K562 (cell line): ENCODE data around the gene AHCYL2. TPM values are rescaled to one million over a fixed set of nuclear protein-coding genes. Genes with fewer than 3 reads are reported as not detected.
A peak's percentile ranks its signal among the peaks of the same experiment; 100 is the strongest.

Experiments used
- ATAC-seq: fragments of 200-7000 bp; cut with Tn5 transposase; 3 replicates; pipeline ENCODE4 v1.9.1; 2020; ENCODE audit warnings: moderate library complexity
- BruUV-seq: library from RNA; stranded (reverse); fragments of 400-500 nt; replicated peaks from 2 replicates; lab custom pipeline; 2021; lab: Mats Ljungman, UMichigan
- CTCF ChIA-PET: fragments of 300-600 bp; formaldehyde crosslinking; extraction: SDS; loops from one replicate; lab custom pipeline; 2021; ENCODE audit warnings: low intra/inter-chr PET ratio; lab: Yijun Ruan, JAX
- POLR2A ChIA-PET: fragments of 300-600, 350-650 bp; sonication (Branson Sonifier 250); formaldehyde crosslinking; extraction: SDS; loops from one replicate; lab custom pipeline; 2021; ENCODE audit warnings: antibody characterized with exemption, inconsistent platforms; lab: Yijun Ruan, JAX
- DNase-seq, 4 experiments: peaks; one replicate each; pipeline versions ENCODE4 v3.0.0 to v3.0.0-alpha.2; 2011 to 2018; ENCODE audit warnings: low spot score in 3 of 4, mixed read lengths in 3 of 4; ENCODE audit errors: extremely low read depth in 1 of 4
- FAIRE-seq: peaks from 2 replicates; lab custom pipeline; 2011; peaks lifted over from hg19 to GRCh38; lab: Jason Lieb, UNC
- H2AFZ ChIP-seq: 2 replicates; pipeline ENCODE4 v1.6.0; 2011; ENCODE audit warnings: low read depth, low read length, control low read depth, inconsistent platforms
- H3K27ac ChIP-seq: fragments of 200-600 bp; 3 replicates; pipeline ENCODE4 v1.8.0; 2011; ENCODE audit warnings: low read depth, mild to moderate bottlenecking, control low read depth, inconsistent platforms, low read length, moderate library complexity, mixed read lengths; ENCODE audit errors: extremely low read depth
- H3K27me3 ChIP-seq, 2 experiments: fragments of 300-600 bp in 1 of 2; 2 replicates in 1 of 2; 3 replicates in 1 of 2; pipeline versions ENCODE4 v1.6.0 to v1.8.0; 2011; ENCODE audit warnings: inconsistent platforms in 2 of 2, low read length in 2 of 2, mild to moderate bottlenecking in 1 of 2, mixed read lengths in 1 of 2, moderate library complexity in 1 of 2; ENCODE audit not compliant: control insufficient read depth in 2 of 2, insufficient read depth in 2 of 2
- H3K36me3 ChIP-seq: fragments of 300-600 bp; 3 replicates; pipeline ENCODE4 v1.8.0; 2011; ENCODE audit warnings: mild to moderate bottlenecking, low read length, inconsistent platforms; ENCODE audit not compliant: control insufficient read depth, insufficient read depth
- H3K4me1 ChIP-seq, 2 experiments: fragments of 200-600 bp in 1 of 2; replicated peaks in 1 of 2; 2 replicates in 1 of 2; 3 replicates in 1 of 2; pipeline versions ENCODE4 v1.5.1 to v1.8.0; 2011; ENCODE audit warnings: inconsistent platforms in 2 of 2, low read length in 2 of 2, mild to moderate bottlenecking in 1 of 2, mixed read lengths in 1 of 2, moderate library complexity in 1 of 2; ENCODE audit not compliant: control insufficient read depth in 2 of 2, insufficient read depth in 2 of 2
- H3K4me2 ChIP-seq: 2 replicates; pipeline ENCODE4 v1.6.1; 2011; ENCODE audit warnings: low read length, control low read depth, inconsistent platforms, mixed read lengths; ENCODE audit not compliant: insufficient read depth
- H3K4me3 ChIP-seq: fragments of 200-600 bp; sonication (generic), shearing (Covaris generic); 2 replicates; pipeline ENCODE4 v1.5.1; 2016; ENCODE audit warnings: control low read depth, inconsistent platforms
- H3K79me2 ChIP-seq: fragments of 200-600 bp; 3 replicates; pipeline ENCODE4 v1.8.0; 2011; ENCODE audit warnings: low read length, inconsistent platforms; ENCODE audit not compliant: control insufficient read depth, insufficient read depth
- H3K9ac ChIP-seq, 2 experiments: 2 replicates each; pipeline versions ENCODE4 v1.6.0 to v1.6.1; 2011; ENCODE audit warnings: low read depth in 2 of 2, low read length in 2 of 2, control low read depth in 1 of 2, inconsistent platforms in 1 of 2, mild to moderate bottlenecking in 1 of 2, mixed read lengths in 1 of 2; ENCODE audit not compliant: insufficient read depth in 1 of 2
- H3K9me1 ChIP-seq: one replicate; pipeline ENCODE4 v1.6.0; 2011; ENCODE audit warnings: inconsistent platforms, mild to moderate bottlenecking, low read length, moderate library complexity; ENCODE audit not compliant: control insufficient read depth, insufficient read depth
- H3K9me3 ChIP-seq: replicated peaks from 2 replicates; pipeline ENCODE4 v1.5.1; 2011; ENCODE audit warnings: low read depth, low read length, inconsistent platforms; ENCODE audit not compliant: control insufficient read depth, insufficient read depth
- H4K20me1 ChIP-seq: replicated peaks from 2 replicates; pipeline ENCODE4 v1.6.1; 2011; ENCODE audit warnings: low read length, inconsistent platforms, mixed read lengths; ENCODE audit not compliant: control insufficient read depth, insufficient read depth
- C11orf30 ChIP-seq: fragments of 450-650 bp; IDR thresholded peaks from 2 replicates; pipeline ENCODE4 v1.6.1; 2016; ENCODE audit warnings: low read depth, mild to moderate bottlenecking
- CBX2 ChIP-seq: fragments of 200-600 bp; sonication (generic); IDR thresholded peaks from one replicate; pipeline ENCODE4 v1.6.1; 2012; ENCODE audit warnings: mild to moderate bottlenecking, low read length, inconsistent platforms; ENCODE audit not compliant: insufficient read depth, poor library complexity, severe bottlenecking
- KAT7 ChIP-seq: sonication (generic); formaldehyde crosslinking; IDR thresholded peaks from 2 replicates; pipeline ENCODE4 v1.8.0; 2022; ENCODE audit warnings: missing genetic modification reagents, mild to moderate bottlenecking, borderline replicate concordance
- MAFK ChIP-seq: IDR thresholded peaks from 2 replicates; pipeline ENCODE4 v1.6.1; 2011; ENCODE audit warnings: low read length, improper control_type of control experiment
- MBD1 ChIP-seq: fragments of 250-450 bp; sonication (Bioruptor Pico); IDR thresholded peaks from 2 replicates; pipeline ENCODE4 v1.8.0; 2022; ENCODE audit warnings: inconsistent platforms
- MNT ChIP-seq, 2 experiments: fragments of 450-650 bp; conservative IDR thresholded peaks; 2 replicates each; pipeline ENCODE4 v1.6.1; 2017; ENCODE audit warnings: mild to moderate bottlenecking in 2 of 2, moderate library complexity in 2 of 2
- PREB ChIP-seq: sonication (generic); formaldehyde crosslinking; IDR thresholded peaks from 2 replicates; pipeline ENCODE4 v1.8.1; 2023; ENCODE audit warnings: mild to moderate bottlenecking, missing genetic modification reagents
- SMARCA4 ChIP-seq: fragments of 450-650 bp; IDR thresholded peaks from 2 replicates; pipeline ENCODE4 v1.6.1; 2016
- YBX1 ChIP-seq: fragments of 450-650 bp; IDR thresholded peaks from 2 replicates; pipeline ENCODE4 v1.7.1; 2016; ENCODE audit warnings: mild to moderate bottlenecking
- ZNF197 ChIP-seq: fragments of 200-800 bp; sonication (Bioruptor generic); IDR thresholded peaks from 2 replicates; pipeline ENCODE4 v1.6.1; 2016; ENCODE audit warnings: low read depth, missing genetic modification characterization, missing compliant biosample characterization
- ZNF316 ChIP-seq: fragments of 450-650 bp; IDR thresholded peaks from 2 replicates; pipeline ENCODE4 v1.6.1; 2016
- ZNF354B ChIP-seq: fragments of 250-450 bp; sonication (Bioruptor Pico); IDR thresholded peaks from 2 replicates; pipeline ENCODE4 v1.4.0; 2020
- ZNF766 ChIP-seq: fragments of 200-800 bp; sonication (Bioruptor generic); conservative IDR thresholded peaks from 2 replicates; pipeline ENCODE4 v1.6.1; 2016; ENCODE audit warnings: missing genetic modification characterization, missing compliant biosample characterization
- WGBS: fragments of 100-300 bp; shearing (Covaris generic); methylation state at CpG from one replicate; pipeline ENCODE4 v1.1.6; 2016; ENCODE audit warnings: low coverage, mixed read lengths; ENCODE audit not compliant: insufficient coverage; ENCODE audit errors: missing lambda C conversion rate; 5-methylcytosine and 5-hydroxymethylcytosine counted together
- in situ Hi-C: fragments of 300-500 bp; cut with MboI; formaldehyde crosslinking; loops from 4 replicates; pipeline ENCODE4 v1.15.0; 2018; ENCODE audit warnings: inconsistent platforms, mixed read lengths
- intact Hi-C: fragments of 100-400 bp; cut with micrococcal nuclease; formaldehyde crosslinking; loops from 2 replicates; pipeline ENCODE4 v1.14.2; 2022
- polyA plus RNA-seq, 8 experiments: library from polyadenylated mRNA; depleted of rRNA in 4 of 8; stranded (reverse) in 5 of 8; unstranded in 3 of 8; fragments of >200 nt; fragmentation: Nextera tagmentation in 2 of 8; fragmentation: Illumina TruSeq in 1 of 8; extraction: Ambion mirVana in 2 of 8; extraction: Trizol in 1 of 8; gene quantifications; 2 replicates each; pipeline versions ENCODE4 v1.2.1 to v1.2.3, GENCODE V29; 2011 to 2014; ENCODE audit warnings: inconsistent platforms in 1 of 8, missing spikeins in 1 of 8
- total RNA-seq, 7 experiments: library from RNA; depleted of rRNA in 6 of 7; stranded (reverse); fragments of >200 nt in 6 of 7; fragmentation: Illumina TruSeq in 2 of 7; extraction: Trizol in 2 of 7; gene quantifications; 2 replicates each; pipeline versions ENCODE4 v1.2.1 to v1.2.3, GENCODE V29; 2011 to 2021; ENCODE audit warnings: low replicate concordance in 1 of 7

AHCYL2 gene
- total and polyA plus RNA-seq, 9 of the 15 experiments (the other 6 are each of a cell fraction or from before 2014, with no cell fraction given): 0.93 to 10.5 (median 5.2) TPM

- no peak for TF ChIP-seq ZNF197 (CRISPR knock-in tag)
Observed at GRCh38 chr7:129225206-129225930, 538 bp downstream of the AHCYL2 start (continued).

- BruUV-seq: TSS peak; percentile 57
- FAIRE-seq (peak; percentile 67), ATAC-seq (no peak; the same call in 2 of the 3 replicates), DNase-seq (peak in 1 of 4 experiments; percentile 48)
- Histone ChIP-seq H3K4me2 (peak overlapping the region; percentile 86), H3K79me2 (peaks cover 5% of the 10 kb centered on the region; the same call in 1 of the 3 replicates), H4K20me1 (no peaks in the 10 kb centered on the region), H3K27ac (no peak overlapping the region), H3K27me3 (no peaks in the 10 kb centered on the region), H3K9me1 (no peaks in the 10 kb centered on the region), H3K36me3 (no peaks in the 10 kb centered on the region), H3K9me3 (no peaks in the 10 kb centered on the region), H2AFZ (peak overlapping the region; percentile 86), H3K4me3 (peak overlapping the region; percentile 73), H3K4me1 (peaks cover 5 to 11% of the 10 kb centered on the region in 2 experiments; a peak in 4 of 5 replicates), H3K9ac (peak overlapping the region; percentile 63 to 97)
- POLR2A ChIA-PET: interaction anchor here (0.6 to 3.4 kb wide), 3 partner anchors 12 to 22 kb away, joined by 3 to 15 read pairs (median 3); no protein-coding TSS in a partner anchor
- in situ Hi-C loops (no loop called here), intact Hi-C loops (loop anchor here (10.0 kb wide), 1 partner anchor 599 kb away; no protein-coding TSS in a partner anchor)
- CTCF ChIA-PET: interaction anchor here (2.0 kb wide), 1 partner anchor 246 kb away, joined by 5 read pairs; no protein-coding TSS in a partner anchor
- WGBS: 23% methylated on average over 11 of the region's 11 CpGs
- TF ChIP-seq ZNF316 (peak; percentile 89), ZNF354B (CRISPR knock-in tag) (no peak), MNT (conservative IDR thresholded peaks at IDR 0.05) (0 out of 4 replicates have a peak, but pooled peaks of 1 of the 2 experiments have one; percentile 4), MAFK (0 out of 2 replicates have a peak, but pooled peaks have one; percentile 19), MBD1 (CRISPR knock-in tag) (peak; percentile 5; the same call in 1 of the 2 replicates), SMARCA4 (0 out of 2 replicates have a peak, but pooled peaks have one; percentile 1), YBX1 (no peak), KAT7 (CRISPR knock-in tag) (peak; percentile 25; the same call in 1 of the 2 replicates), ZNF766 (CRISPR knock-in tag) (peak; percentile 26; the same call in 1 of the 2 replicates), CBX2 (peak; percentile 56), C11orf30 (peak; percentile 89), PREB (CRISPR knock-in tag) (0 out of 2 replicates have a peak, but pooled peaks have one; percentile 74)
Observed at GRCh38 chr7:129225931-129226572, 1.2 kb downstream of the AHCYL2 start.
